Activated CD4-positive, alpha-beta T cell treated with anti-CD3 and anti-CD28 coated beads for 36 hours (primary cell): ENCODE results near the gene GPRC5B. TPM values are rescaled to one million over a fixed set of nuclear protein-coding genes. Genes with fewer than 3 reads are reported as not detected.

ENCODE experiments used
- ATAC-seq: fragments of 200-7000 bp; cut with Tn5 transposase; one replicate; pipeline ENCODE4 v1.10.0; 2021; ENCODE audit warnings: mild to moderate bottlenecking, moderate library complexity
- CTCF ChIA-PET: fragments of 350-600 bp; sonication (Branson Sonifier 250); formaldehyde crosslinking; loops from one replicate; lab custom pipeline; 2021; ENCODE audit warnings: antibody characterized with exemption; lab: Charles Lee
- POLR2A ChIA-PET: fragments of 350-600 bp; sonication (Branson Sonifier 250); formaldehyde crosslinking; loops from one replicate; lab custom pipeline; 2021; ENCODE audit warnings: antibody characterized with exemption, inconsistent platforms; lab: Charles Lee
- DNase-seq: peaks from one replicate; pipeline ENCODE4 v3.0.0-alpha.2; 2020
- H3K27ac Mint-ChIP-seq: one replicate; pipeline ENCODE4 v1.8.0; 2021; ENCODE audit warnings: mixed read lengths
- H3K27me3 Mint-ChIP-seq: one replicate; pipeline ENCODE4 v1.8.0; 2021; ENCODE audit warnings: mixed read lengths
- H3K36me3 Mint-ChIP-seq: one replicate; pipeline ENCODE4 v1.8.0; 2021; ENCODE audit warnings: low read depth, mixed read lengths
- H3K4me1 Mint-ChIP-seq: one replicate; pipeline ENCODE4 v1.8.0; 2021; ENCODE audit warnings: mixed read lengths
- H3K4me3 Mint-ChIP-seq: one replicate; pipeline ENCODE4 v1.8.0; 2021; ENCODE audit warnings: mild to moderate bottlenecking, moderate library complexity, mixed read lengths
- H3K9me3 Mint-ChIP-seq: one replicate; pipeline ENCODE4 v1.8.0; 2021; ENCODE audit warnings: low read depth, mixed read lengths
- intact Hi-C, 2 experiments: fragments of 100-400 bp; cut with DNase I in 1 of 2; cut with micrococcal nuclease in 1 of 2; formaldehyde crosslinking; loops; one replicate each; pipeline versions ENCODE4 v1.14.2 to v1.15.1; 2022 to 2024; cut with DNase I, micrococcal nuclease
- total RNA-seq, 2 experiments: library from RNA; stranded (reverse); gene quantifications; one replicate each; pipeline ENCODE4 v1.2.3, GENCODE V29; 2021

The GPRC5B gene
- total RNA-seq, 2 experiments from 2014 or later, result 0.11 to 0.30 TPM

GRCh38 chr16:19872179-19872863 is 12.3 kb downstream of the GPRC5B start:
- CTCF ChIA-PET, result no interaction called here
- no peaks in the 10 kb centered on the region for H3K9me3 Mint-ChIP-seq
- H3K27ac Mint-ChIP-seq, result no peak overlapping the region

GRCh38 chr16:19871721-19872120 is 12.9 kb downstream of the GPRC5B start:
- no peak for ATAC-seq
- no peaks in the 10 kb centered on the region for H3K9me3 Mint-ChIP-seq
- H3K27ac Mint-ChIP-seq, result no peak overlapping the region
- H3K27me3 Mint-ChIP-seq, result no peaks in the 10 kb centered on the region
- no peak for DNase-seq
- ChIA-PET POLR2A (no interaction called here), CTCF (no interaction called here)
- H3K36me3 Mint-ChIP-seq, result no peaks in the 10 kb centered on the region
- intact Hi-C loops, result no loop called here
- no peak overlapping the region for H3K4me3 Mint-ChIP-seq
- H3K4me1 Mint-ChIP-seq, result no peaks in the 10 kb centered on the region

More at GRCh38 chr16:19872179-19872863, 12.3 kb downstream of the GPRC5B start:
- DNase-seq (no peak), ATAC-seq (no peak)
- intact Hi-C loops, result no loop called here
- Mint-ChIP-seq H3K4me1 (no peaks in the 10 kb centered on the region), H3K27me3 (no peaks in the 10 kb centered on the region), H3K36me3 (no peaks in the 10 kb centered on the region), H3K4me3 (no peak overlapping the region)
- POLR2A ChIA-PET, result no interaction called here

DNA sequence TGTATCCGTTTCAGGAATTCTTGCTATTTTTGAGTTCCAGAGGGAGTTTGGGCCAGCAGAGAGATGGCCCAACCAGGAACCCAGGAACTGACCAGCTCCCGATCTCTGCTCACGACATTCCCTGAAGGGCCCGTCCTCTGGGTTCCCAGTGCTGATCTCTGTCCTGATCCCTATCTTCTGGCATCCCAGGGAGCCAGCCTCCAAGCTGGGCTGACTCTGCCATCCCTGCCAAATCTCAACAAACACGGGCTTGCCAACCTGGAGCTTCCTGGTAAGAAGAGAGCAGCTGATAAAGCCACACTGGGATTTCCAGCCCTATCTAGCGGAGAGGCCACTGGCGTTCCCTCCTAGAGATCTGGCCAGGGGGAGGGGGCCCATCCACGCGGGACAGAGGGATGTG is 16.2 kb downstream of the GPRC5B start:
- POLR2A ChIA-PET, result no interaction called here

GRCh38 chr16:19864566-19864965 is 20.1 kb downstream of the GPRC5B start:
- no peaks in the 10 kb centered on the region for H3K4me1 Mint-ChIP-seq
- no peak for DNase-seq
- no peak for ATAC-seq
- POLR2A ChIA-PET, result no interaction called here
- intact Hi-C loops, result no loop called here
- no peaks in the 10 kb centered on the region for H3K27me3 Mint-ChIP-seq
- no peaks in the 10 kb centered on the region for H3K9me3 Mint-ChIP-seq
- H3K36me3 Mint-ChIP-seq, result no peaks in the 10 kb centered on the region
- H3K27ac Mint-ChIP-seq, result no peak overlapping the region
- H3K4me3 Mint-ChIP-seq, result no peak overlapping the region
- CTCF ChIA-PET, result interaction anchor here (1.2 kb wide), 1 partner anchor 43 kb away, joined by 3 read pairs; no protein-coding TSS in a partner anchor

More for the DNA sequence above, 16.2 kb downstream of the GPRC5B start:
- intact Hi-C loops, result no loop called here
- DNase-seq (no peak), ATAC-seq (no peak)
- H3K27ac Mint-ChIP-seq, result no peak overlapping the region
- no peak overlapping the region for H3K4me3 Mint-ChIP-seq
- no peaks in the 10 kb centered on the region for H3K9me3 Mint-ChIP-seq
- CTCF ChIA-PET, result interaction anchor here (0.6 to 0.8 kb wide), 2 partner anchors 21 to 1992 kb away, joined by 3 to 4 read pairs; no protein-coding TSS in a partner anchor
- no peaks in the 10 kb centered on the region for H3K4me1 Mint-ChIP-seq
- H3K27me3 Mint-ChIP-seq, result no peaks in the 10 kb centered on the region
- H3K36me3 Mint-ChIP-seq, result no peaks in the 10 kb centered on the region

DNA sequence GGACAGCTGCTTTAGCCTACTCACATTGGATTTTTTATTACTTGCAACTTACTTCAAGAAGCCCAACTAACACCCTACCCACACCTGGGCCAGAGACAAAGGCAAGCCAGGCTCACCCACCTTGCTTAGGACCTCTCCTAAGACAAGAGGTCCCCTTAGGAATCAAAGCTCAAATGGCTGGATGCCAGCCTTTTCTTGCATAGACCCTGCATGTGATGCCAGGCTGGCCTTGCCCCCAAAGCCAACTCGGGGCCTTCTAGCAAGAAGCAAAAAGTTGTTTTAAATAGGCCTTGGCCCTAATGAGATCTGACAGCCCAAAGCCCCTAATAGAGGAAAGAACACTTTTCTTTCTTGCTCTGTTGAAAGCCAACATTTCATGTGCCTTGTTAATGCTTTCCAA is 20.7 kb downstream of the GPRC5B start:
- ATAC-seq, result no peak
- intact Hi-C loops, result no loop called here
- Mint-ChIP-seq H3K36me3 (no peaks in the 10 kb centered on the region), H3K27ac (no peak overlapping the region), H3K9me3 (no peaks in the 10 kb centered on the region), H3K4me1 (no peaks in the 10 kb centered on the region), H3K27me3 (no peaks in the 10 kb centered on the region), H3K4me3 (no peak overlapping the region)
- POLR2A ChIA-PET, result no interaction called here
- CTCF ChIA-PET, result interaction anchor here (1.2 kb wide), 1 partner anchor 43 kb away, joined by 3 read pairs; no protein-coding TSS in a partner anchor
- no peak for DNase-seq

DNA sequence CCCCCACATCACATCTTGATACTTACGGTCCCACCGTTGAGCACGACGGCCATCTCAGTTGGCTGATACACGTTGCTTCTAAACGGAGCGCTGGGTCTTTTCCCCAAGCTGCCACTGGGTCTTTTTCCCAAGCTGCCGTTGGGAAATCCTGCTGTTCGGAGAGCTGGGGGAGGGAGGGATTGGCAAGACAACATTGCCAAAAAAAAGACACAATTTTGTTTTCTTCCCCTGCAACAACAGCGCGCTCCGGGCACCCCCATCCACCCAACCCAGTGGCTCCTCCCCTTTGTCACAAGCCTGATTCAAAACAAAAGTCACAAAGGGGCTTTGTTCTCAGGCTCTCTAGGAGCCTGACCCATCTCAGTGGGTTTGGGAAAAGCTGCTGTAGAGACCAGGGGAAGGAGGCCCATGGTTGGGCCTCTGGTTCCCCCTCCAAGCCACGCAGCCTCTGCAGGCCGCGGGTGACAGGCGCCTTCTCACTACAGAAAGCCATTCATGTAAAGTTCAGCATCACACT is 22.8 kb downstream of the GPRC5B start:
- Mint-ChIP-seq H3K4me3 (no peak overlapping the region), H3K27ac (no peak overlapping the region), H3K9me3 (no peaks in the 10 kb centered on the region), H3K27me3 (no peaks in the 10 kb centered on the region), H3K4me1 (no peaks in the 10 kb centered on the region), H3K36me3 (no peaks in the 10 kb centered on the region)
- CTCF ChIA-PET, result interaction anchor here (1.6 kb wide), 1 partner anchor 9 kb away, joined by 4 read pairs; no protein-coding TSS in a partner anchor
- no peak for ATAC-seq
- no peak for DNase-seq
- POLR2A ChIA-PET, result no interaction called here
- intact Hi-C loops, result no loop called here

DNA sequence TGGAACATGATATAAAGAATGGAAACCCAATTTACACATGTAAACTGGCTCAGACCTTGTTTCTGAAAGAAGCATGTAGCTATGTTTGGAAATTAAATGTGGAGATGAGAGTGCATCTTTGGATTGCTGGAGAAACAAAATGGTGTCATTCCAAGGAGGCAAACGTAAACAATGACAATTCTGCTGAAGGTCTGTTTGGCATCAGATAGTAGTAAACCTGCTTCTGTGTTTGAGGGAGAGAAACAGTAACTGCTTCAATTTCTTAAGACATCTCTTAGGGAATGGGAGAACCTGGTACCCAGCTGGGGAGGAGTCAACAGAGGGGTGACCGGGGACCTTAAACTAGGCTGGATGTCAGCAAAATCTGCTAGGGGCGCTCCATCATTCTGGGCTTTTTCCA is 23.5 kb downstream of the GPRC5B start:
- ATAC-seq, result no peak
- intact Hi-C loops, result no loop called here
- Mint-ChIP-seq H3K36me3 (no peaks in the 10 kb centered on the region), H3K4me3 (no peak overlapping the region), H3K4me1 (no peaks in the 10 kb centered on the region), H3K27me3 (no peaks in the 10 kb centered on the region), H3K9me3 (no peaks in the 10 kb centered on the region), H3K27ac (no peak overlapping the region)
- CTCF ChIA-PET, result no interaction called here
- DNase-seq, result no peak
- POLR2A ChIA-PET, result no interaction called here

DNA sequence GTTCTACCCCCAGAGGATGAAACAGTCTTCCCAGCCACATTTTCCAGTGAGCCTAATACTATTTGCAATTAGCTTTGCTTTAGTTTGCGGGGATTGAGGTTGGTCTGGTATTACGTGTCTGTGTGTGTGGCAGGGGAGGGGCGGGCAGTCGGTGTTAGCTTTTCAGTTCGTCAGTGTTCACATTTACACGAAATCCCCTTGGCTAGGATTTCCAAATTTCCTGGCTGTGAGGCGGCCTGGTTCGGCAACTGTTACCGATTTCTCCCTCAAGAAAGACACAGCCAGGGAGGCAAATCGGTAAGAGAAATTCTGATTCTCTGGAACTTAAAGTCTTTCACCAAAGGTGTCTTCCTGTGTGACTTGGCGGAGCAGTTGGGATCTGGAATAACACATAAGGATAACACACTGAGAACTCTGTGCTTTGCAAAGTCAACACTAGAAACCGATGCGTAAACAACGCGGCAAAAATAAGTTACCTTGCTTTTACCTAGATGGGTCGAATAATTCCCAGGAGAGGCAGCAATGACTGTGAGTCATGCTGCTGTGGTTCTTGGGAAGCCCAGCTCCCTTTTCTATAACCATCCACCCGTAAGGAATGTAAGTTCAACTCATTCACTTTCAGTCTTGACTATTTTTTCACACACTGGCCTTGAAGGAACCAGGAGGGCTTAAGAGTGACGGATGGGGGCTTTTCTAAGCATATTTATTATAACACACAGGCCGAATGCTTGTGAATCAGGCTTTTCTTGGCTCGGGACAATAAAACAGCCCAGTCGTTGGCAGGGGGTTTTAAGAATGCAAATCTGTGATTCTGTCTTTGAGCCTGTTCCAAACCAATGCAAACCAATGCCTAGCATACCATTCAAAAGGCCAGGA is 24.2 kb downstream of the GPRC5B start:
- H3K36me3 Mint-ChIP-seq, result no peaks in the 10 kb centered on the region

DNA sequence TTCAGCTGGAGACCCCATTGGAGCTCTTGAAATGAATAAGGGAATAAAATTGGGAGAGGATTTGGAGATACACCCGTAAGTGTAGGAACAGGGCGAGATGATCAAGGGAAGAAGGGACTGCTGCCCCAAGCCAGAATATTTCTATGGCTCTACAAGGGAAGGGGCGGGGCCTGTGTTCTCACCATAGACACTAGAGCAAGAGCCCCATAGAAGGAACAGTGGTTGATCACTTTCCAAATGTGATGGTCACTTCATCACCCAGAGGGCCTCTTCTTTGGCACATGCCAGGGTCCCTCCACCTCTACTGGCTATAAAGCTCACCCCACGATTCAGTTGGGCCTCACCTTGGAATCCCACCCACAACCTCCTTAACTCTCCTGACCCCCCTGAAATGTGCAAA is 25.0 kb downstream of the GPRC5B start:
- CTCF ChIA-PET, result no interaction called here
- no peaks in the 10 kb centered on the region for H3K4me1 Mint-ChIP-seq
- H3K27ac Mint-ChIP-seq, result no peak overlapping the region
- DNase-seq, result no peak
- H3K27me3 Mint-ChIP-seq, result no peaks in the 10 kb centered on the region
- ATAC-seq, result no peak
- no peaks in the 10 kb centered on the region for H3K36me3 Mint-ChIP-seq
- intact Hi-C loops, result no loop called here
- H3K9me3 Mint-ChIP-seq, result no peaks in the 10 kb centered on the region
- POLR2A ChIA-PET, result no interaction called here
- H3K4me3 Mint-ChIP-seq, result no peak overlapping the region

More for the DNA sequence above, 24.2 kb downstream of the GPRC5B start:
- ATAC-seq (no peak), DNase-seq (no peak)
- H3K4me3 Mint-ChIP-seq, result no peak overlapping the region
- no peak overlapping the region for H3K27ac Mint-ChIP-seq
- intact Hi-C loops, result no loop called here
- H3K4me1 Mint-ChIP-seq, result no peaks in the 10 kb centered on the region
- POLR2A ChIA-PET, result no interaction called here
- no peaks in the 10 kb centered on the region for H3K9me3 Mint-ChIP-seq
- CTCF ChIA-PET, result no interaction called here
- no peaks in the 10 kb centered on the region for H3K27me3 Mint-ChIP-seq

GRCh38 chr16:19859166-19859565 is 25.5 kb downstream of the GPRC5B start:
- POLR2A ChIA-PET, result no interaction called here
- Mint-ChIP-seq H3K27ac (no peak overlapping the region), H3K27me3 (no peaks in the 10 kb centered on the region), H3K4me1 (no peaks in the 10 kb centered on the region), H3K9me3 (no peaks in the 10 kb centered on the region), H3K36me3 (no peaks in the 10 kb centered on the region), H3K4me3 (no peak overlapping the region)
- no peak for ATAC-seq
- CTCF ChIA-PET, result no interaction called here
- intact Hi-C loops, result no loop called here
- DNase-seq, result no peak

DNA sequence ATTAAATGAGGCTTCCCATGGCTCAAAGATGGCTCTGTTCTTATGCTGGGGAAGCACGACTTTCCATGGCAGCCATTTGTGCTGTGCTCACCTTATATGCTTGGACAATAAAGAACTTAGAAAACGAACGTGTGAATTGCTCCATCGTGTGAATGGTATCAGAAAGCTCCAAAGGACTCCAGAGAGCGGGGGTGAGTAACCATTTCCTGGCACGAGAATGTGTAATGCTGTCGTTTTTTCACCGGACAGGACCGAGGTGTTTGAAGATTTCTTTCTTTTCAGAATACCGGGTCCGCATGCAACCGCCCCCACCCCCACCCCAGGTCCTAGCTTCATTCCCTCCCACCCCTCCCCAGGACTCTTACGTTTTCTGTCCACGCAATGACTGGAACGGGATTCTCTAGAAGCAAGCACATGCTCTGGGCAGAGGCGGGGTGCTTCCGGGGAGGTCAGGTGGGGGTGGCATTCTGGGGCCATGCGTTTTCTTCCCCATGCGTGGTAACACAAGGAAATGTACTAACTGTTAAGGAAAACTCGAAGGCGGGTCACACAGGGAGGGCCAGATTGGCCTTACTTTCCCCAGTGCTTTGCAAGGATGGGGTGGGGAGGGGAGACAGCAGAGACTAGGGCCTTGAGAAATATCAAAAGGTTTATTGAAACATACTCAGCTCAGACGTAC is 26.2 kb downstream of the GPRC5B start:
- no peaks in the 10 kb centered on the region for H3K36me3 Mint-ChIP-seq
- no peaks in the 10 kb centered on the region for H3K27me3 Mint-ChIP-seq
- no peaks in the 10 kb centered on the region for H3K4me1 Mint-ChIP-seq
- DNase-seq (no peak), ATAC-seq (no peak)
- no peak overlapping the region for H3K4me3 Mint-ChIP-seq
- POLR2A ChIA-PET, result no interaction called here
- H3K9me3 Mint-ChIP-seq, result no peaks in the 10 kb centered on the region
- intact Hi-C loops, result no loop called here
- CTCF ChIA-PET, result no interaction called here
- H3K27ac Mint-ChIP-seq, result no peak overlapping the region
